GM15510 (cell line): ENCODE measurements around the gene AOC3.

Experiments
- POLR2A ChIP-seq: IDR thresholded peaks from 3 replicates; pipeline ENCODE4 v1.6.1; 2011; ENCODE audit warnings: borderline replicate concordance; ENCODE audit not compliant: insufficient read length; ENCODE audit errors: extremely low read depth

Gene AOC3

DNA sequence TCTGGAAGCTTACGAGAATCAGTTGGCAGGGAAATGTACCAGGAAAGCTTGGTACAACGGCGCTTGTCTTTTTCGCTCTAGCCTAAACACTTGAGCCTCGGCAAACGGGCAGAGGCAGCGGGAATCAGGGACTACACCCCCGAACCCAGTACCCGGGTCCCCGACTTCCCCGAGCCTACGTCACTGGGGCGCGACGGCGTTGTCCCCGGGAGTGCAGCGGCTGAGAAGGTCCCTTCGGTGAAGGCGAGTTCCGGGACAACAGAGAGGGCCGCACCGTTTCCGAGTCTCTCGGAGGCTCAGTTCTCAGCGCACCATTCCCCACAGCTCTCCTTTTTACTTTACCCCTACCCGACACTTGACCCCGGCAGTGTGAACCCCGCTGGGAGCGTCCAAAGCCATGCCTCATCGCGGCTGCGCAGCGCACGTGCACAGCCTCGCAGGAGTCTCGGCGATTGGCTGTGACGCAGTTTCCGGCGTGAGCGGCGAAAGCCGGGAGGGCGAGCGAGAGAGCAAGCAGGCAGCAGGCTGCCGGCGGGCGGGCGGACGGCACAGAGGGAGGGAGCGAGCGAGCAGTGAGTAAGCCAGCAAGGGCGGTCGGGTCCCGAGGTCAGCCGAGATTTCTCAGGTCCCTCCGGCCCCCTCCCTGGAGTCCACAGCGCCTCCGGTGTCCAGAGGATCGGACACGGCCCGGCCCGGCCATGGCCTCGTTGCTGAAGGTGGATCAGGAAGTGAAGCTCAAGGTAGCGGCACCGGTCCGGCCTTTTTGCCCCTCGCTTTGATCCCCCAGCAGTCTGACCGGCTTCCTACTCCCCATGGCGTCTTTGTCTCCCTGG is 17.8 kb upstream of the AOC3 start, which contains the start of gene PSME3:
TSS of gene PSME3 (plus strand) at position 464 of the 833 bp plus-strand sequence. CDS start at position 699, 235 bp downstream.
- peak; percentile 93 for TF ChIP-seq POLR2A

DNA sequence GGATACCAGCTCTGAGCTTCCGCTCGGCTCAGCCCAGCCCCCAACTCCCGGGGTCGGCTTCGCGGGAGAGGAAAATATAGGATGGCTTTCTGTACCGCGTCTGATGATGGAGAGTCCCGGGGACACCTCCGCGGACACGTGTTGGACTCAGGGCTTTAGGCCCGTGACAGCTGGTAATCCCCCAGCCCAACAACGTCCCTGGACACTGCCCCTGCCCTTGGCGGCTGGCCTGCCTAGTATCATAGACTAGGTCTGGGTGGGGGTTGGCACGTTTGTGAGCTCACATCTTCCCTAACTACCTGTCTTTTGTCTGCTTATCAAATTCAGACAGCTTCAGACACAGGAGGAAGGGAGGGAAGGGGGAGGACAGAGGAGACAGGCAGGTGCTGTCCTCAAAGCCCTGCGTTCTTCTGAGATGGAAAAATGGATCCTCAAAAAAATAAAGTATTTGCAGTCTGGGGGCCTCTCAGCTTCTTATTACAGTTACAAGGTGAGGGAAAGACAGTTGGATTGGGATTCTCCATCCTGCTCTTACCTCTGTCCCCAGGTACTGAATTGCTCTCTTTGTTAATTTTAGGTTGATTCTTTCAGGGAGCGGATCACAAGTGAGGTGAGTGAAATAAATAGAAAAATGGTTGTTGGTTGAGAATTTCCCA is 17.1 kb upstream of the AOC3 start:
- no peak for TF ChIP-seq POLR2A

DNA sequence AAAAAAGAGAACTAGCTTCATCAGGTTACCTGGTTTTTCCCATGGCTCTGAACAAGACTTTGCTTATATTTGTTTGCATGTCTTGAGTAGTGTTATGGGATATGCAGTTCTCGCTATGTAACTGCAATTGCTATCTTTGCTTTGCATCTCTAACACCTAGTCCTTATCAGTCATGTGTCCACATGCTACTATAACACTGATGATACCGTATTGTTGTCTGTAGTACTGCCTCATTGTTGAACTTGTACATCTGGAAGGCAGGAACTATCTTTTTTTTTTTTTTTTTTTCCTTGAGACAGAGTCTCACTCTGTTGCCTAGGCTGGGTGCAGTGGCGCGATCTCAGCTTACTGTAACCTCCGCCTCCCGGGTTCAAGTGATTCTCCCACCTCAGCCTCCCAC is 15.3 kb upstream of the AOC3 start:
- TF ChIP-seq POLR2A = no peak

DNA sequence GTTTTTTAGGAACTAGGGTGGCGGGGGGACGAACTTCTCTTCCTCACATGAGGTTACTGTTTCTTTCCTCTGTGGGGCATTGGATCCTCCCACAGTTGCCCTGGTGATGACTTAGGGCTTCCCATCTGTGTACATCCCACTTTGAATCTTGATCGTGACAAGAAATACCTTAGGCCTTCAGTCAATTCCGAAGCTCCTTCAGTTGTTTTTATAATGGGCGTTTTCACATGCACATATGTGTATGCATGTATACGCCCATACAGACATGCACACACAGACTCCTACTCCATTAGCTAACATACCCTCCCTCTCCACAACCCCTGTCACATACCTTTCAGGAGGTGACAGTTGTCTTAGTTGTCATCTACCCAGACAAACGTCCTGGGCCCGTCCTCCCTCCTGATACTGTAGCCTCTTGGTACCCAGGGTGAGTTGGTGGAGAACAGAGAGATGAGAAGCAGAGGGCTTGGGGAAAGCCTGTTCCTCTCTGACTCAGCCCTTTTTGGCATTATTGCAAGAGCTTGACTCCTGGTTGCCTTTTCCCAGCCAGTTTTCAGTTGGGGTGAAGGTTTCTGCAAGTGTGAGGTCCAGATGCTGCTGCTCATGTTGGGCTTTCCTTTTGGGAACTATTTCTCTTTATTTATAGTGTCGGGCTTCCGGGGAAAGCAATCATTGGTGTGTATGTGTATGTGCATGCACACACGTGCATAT is 8.9 kb upstream of the AOC3 start:
- TF ChIP-seq POLR2A = no peak

DNA sequence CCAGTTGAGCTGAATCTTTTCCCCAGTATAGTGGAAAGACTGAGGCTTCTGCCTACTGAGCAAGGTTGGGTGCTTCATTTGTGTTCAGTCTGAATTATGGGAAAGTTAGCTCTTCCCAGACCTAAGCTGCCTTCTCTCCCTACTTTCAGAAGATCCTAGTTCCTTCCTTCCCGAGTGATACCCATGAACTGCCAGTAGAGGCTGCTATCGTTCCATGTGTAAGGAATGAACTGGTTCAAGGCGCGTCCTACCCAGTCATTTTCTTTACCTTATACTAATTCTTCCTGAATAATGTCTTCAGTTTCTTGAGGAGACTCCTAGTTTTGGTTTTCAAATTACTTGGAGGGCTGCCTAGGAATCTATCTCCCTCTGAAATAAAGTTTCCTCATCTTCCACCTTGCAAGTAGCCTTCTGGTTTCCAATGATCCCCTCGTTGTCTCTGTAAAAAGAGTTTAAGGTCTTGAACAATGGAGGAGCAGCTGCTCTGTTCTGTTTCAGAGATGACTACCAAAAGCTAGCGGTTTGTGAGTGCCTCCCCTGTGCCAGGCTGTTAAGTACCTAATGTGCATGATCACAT is 7.6 kb upstream of the AOC3 start:
- no peak for TF ChIP-seq POLR2A

DNA sequence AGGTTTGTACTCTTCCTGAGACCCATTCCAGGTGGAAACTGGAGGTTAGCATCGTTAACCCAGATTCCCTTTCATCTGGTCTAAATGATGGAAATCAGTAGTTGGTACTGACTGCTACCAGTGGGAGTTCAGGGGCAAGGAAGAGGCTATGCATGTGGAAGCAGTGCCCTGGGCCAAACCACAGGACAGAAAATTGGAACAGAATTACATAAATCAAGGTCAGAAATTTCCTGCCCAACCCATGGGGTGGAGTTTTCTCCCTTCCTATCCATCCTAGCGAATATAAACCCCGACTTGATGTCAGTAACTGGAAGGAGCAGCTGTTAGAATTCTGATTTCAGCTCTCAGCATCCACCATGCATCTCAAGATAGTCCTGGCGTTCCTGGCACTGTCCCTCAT is 6.7 kb upstream of the AOC3 start, which contains the start of gene AOC2:
TSS of gene AOC2 (plus strand) at position 310 of the 400 bp plus-strand sequence. CDS start at position 357, 47 bp downstream.
- no peak for TF ChIP-seq POLR2A

DNA sequence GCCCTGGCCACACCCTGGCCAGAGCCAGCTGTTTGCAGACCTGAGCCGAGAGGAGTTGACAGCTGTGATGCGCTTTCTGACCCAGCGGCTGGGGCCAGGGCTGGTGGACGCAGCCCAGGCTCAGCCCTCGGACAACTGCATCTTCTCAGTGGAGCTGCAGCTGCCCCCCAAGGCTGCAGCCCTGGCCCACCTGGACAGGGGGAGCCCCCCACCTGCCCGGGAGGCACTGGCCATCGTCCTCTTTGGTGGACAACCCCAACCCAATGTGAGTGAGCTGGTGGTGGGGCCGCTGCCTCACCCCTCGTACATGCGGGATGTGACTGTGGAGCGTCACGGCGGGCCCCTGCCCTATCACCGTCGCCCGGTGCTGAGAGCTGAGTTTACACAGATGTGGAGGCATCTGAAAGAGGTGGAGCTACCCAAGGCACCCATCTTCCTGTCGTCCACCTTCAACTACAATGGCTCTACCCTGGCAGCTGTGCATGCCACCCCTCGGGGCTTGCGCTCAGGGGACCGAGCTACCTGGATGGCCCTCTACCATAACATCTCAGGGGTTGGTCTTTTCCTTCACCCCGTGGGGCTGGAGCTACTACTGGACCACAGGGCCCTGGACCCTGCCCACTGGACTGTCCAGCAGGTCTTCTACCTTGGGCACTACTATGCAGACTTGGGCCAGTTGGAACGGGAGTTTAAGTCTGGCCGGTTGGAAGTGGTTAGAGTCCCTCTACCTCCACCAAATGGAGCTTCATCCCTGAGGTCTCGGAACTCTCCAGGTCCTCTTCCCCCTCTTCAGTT is 6.0 kb upstream of the AOC3 start:
- TF ChIP-seq POLR2A = no peak

DNA sequence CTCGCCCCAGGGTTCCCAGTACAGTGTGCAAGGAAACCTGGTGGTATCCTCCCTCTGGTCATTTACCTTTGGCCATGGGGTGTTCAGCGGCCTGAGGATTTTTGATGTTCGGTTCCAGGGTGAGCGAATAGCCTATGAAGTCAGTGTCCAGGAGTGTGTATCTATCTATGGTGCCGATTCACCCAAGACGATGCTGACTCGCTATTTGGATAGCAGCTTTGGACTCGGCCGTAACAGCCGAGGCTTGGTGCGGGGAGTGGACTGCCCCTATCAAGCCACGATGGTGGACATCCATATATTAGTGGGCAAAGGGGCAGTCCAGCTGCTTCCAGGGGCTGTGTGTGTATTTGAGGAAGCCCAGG is 5.5 kb upstream of the AOC3 start:
- no peak for TF ChIP-seq POLR2A

DNA sequence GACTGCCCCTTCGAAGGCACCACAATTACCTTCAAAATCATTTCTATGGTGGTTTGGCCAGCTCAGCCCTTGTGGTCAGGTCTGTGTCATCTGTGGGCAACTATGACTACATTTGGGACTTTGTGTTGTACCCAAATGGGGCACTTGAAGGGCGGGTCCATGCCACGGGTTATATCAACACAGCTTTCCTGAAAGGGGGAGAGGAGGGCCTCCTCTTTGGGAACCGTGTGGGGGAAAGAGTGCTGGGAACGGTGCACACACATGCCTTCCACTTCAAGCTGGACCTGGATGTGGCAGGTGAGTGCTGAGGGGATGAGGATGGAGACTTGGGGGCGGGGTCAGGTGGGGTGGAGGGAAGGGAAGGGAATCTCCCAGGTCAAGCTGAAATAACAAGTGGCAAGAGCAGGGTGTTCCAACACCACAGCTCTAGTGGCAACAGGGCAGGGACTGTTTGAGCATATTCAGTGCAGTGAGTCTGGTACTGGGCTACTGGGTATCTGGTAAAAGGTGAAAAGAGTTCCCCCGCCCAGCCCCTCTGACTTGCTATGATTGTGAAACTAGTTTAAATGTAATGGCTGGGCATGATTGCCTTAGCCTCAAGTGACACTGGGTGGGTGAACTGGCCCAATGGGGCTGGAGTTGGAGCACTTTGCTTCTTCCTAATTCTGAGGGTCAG is 4.9 kb upstream of the AOC3 start:
- no peak for TF ChIP-seq POLR2A

DNA sequence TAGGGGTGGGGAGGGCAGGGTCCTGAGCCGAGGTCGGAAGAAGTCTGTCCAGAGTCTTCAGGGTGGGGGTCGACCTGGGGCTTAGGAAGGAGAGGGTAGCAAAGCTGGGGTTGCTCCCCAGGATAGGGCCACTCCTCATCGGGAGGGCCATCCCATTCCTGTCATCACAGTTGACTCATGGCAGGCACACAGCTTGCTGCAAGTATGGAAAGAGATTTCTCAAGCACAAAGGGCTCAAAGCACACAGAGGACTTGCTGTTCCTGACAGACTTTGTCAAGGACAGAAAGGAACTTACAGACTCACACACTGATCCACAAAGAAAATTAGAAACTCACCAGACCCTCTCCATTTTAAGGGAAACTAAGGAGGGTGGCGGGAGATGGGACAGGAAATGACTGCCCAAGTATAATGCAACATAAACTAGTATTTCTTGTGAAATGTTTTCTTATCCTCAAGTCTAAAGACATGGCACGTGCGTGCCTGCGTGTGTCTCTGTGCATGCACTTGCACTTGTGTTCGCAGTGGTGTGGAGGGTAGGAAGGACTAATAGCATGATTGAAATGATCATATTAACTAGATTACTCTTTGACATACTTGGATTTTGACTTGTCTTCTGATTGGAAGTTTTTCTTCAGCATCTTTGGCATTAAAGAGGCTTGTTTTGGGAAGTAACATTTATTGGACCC is 4.3 kb upstream of the AOC3 start:
- no peak for TF ChIP-seq POLR2A

DNA sequence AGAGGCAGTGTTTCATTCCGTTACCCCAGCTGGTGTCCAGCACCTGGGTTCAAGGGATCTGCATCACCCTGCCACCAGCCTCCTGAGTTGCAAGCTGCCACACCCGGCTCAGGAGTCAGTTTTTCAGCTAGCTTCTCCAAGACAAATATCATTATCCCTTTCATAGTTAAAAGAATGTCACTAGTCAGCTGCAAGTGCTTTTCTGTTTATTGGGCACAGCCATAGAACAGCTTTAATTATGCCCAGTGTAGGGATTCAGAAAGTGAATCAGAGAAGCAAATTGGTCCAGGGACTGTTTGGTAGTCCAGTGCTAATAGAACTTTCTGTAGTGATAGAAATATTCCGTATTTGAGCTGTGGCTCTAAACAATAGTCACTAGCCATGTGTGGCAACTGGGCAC is 2.9 kb upstream of the AOC3 start:
- no peak for TF ChIP-seq POLR2A

DNA sequence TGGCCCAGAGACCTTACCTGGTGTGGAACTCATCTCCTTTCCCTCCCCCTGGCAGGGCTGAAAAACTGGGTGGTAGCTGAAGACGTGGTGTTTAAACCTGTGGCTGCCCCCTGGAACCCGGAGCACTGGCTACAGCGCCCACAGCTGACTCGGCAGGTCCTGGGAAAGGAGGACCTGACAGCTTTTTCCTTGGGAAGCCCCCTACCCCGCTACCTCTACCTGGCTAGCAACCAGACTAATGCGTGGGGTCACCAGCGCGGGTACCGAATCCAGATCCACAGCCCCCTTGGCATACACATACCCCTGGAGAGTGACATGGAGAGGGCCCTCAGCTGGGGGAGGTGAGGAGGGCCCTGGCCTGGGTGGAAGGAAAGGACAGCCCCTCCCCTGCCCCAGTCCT is 2.0 kb upstream of the AOC3 start:
- no peak for TF ChIP-seq POLR2A

DNA sequence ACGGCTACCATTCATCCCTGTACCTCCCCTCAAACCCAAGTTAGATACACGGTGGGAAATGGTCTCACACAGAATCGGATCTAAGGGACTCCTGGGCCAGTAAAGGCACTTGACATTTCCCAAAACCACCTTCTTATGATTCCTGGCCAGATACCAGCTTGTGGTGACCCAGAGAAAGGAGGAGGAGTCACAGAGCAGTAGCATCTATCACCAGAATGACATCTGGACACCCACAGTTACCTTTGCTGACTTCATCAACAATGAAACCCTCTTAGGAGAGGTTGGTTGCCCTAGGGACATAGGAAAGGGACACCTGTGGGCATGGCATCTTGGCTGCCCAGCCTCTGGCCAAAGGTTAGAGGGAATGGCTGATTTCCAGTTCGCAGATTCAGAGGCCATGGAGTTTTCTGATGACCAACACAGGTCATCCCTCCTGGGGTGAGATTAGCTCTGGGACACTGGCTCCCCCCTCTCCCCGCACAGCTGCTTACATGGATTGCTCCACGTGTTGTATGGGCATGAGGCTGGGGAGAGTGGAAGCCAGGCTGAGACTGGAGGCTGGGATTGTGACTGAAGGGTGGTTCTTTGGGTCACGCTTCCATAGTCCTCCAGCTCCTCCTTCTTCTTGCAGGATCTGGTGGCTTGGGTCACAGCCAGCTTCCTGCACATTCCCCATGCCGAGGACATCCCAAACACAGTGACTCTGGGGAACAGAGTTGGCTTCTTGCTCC is 1.4 kb upstream of the AOC3 start:
- no peak for TF ChIP-seq POLR2A

DNA sequence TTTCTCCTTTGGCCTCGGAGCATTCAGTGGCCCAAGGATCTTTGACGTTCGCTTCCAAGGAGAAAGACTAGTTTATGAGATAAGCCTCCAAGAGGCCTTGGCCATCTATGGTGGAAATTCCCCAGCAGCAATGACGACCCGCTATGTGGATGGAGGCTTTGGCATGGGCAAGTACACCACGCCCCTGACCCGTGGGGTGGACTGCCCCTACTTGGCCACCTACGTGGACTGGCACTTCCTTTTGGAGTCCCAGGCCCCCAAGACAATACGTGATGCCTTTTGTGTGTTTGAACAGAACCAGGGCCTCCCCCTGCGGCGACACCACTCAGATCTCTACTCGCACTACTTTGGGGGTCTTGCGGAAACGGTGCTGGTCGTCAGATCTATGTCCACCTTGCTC is 1.4 kb downstream of the AOC3 start:
- no peak for TF ChIP-seq POLR2A
